ENCODE data around the gene HSPA4. TPM values are rescaled to one million over a fixed set of nuclear protein-coding genes. Genes with fewer than 3 reads are reported as not detected.

HSPA4 gene
- polyA plus RNA-seq, 12 donors, result 55.1 to 102 (median 89.8) TPM; not detected in 1

DNA sequence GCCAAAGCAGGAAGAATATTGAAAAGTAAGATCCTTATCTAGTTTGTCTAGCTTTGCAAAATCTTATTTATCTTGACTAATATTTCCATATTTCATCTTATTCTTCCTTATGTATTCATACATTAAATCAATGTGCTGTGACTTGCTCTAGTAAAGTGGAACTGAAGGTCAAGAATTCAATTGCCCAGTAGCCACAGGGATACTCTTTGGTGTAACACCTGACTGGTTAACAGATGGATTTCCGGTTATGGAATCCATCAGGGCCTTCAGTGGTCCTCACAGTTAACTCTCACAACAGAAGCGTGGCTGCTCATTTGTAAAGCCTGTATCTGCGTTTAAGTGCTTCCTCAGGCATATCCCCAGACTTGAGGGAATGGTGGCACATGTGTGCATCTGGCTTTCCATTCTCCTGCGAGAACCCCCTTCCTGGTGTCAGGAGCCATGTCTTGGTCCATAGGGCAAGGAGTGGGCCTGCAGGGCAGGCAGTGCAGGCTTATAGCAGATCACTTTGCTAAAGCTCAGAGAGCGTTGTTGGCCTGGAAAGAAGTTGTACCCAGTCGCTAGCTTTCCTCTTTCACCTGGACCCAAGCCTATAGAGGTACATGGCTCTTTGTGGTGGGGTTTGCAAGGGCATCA lies 99.2 kb downstream of the HSPA4 start:
- no peak for DNase-seq

DNA sequence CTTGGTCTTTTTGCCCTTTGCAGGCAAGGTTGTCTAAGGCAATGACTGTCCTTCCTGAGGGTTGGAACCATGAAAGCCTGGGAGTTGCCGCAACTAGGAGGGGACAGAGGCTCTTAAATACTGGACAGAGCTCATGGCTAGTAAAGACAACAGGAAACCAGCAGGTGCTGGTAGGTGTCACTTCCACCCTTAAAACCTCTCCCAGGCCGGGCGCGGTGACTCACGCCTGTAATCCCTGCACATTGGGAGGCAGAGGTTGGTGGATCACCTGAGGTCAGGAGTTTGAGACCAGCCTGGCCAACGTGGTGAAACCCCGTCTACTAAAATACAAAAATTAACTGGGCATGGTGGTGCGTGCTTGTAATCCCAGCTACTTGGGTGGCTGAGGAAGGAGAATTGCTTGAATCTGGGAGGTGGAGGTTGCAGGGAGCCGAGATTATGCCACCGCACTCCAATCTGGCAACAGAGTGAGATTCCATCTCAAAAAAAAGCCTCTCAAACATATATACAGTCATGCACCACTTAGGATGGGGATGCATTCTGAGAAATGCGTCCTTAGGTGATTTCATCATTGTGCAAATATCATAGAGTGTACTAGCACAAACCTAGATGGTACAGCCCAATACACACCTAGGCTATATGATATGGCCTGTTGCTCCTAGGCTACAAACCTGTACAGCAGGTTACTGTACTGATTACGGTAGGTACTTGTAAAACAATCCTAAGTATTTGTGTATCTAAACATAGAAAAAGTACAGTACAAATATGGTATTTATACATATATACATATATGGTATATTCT lies 102.7 kb downstream of the HSPA4 start:
- DNase-seq, result no peak

DNA sequence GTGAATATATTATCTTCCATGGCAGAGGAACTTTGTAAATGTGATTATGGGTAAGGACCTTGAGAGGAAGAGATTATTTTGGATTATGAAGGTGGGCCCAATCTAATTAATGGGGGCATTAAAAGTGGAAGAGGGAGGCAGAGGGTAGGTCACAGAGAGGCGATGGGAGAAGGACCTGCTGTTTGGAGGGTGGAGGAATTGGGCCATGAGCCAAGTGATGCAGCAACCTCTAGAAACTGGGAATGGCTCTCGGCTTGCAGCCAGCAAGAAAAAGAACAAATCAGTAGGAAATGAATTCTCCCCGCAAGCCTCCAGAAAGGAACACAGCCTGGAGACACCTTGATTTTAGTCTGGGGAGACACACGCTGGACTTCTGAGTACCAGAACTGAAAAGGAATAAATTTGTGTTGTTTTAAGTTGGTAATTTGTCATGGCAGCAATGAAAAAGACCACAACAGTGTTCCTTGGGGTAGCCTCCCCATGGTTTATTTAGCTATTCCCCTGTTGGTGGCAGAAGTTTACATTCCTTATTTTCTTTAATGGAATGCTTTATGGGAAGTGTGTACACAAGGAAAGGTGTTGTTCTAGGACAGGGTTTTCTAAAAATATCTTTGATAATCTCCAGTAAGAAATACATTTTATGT lies 103.6 kb downstream of the HSPA4 start:
- no peak for DNase-seq

Other genes starting within 250 kb of the HSPA4 start
- 1 to 10 TPM in 1 of 12 donors, under 1 TPM in 8, not detected in 3; 0.05 to 6.4 (median 0.09) TPM for gene SOWAHA, start 238.7 kb upstream of the HSPA4 start, polyA plus RNA-seq (ENCODE audit: insufficient read length in 12 of 12)
- 1 to 10 TPM in 11 of 12 donors, not detected in 1; 1.4 to 5.4 (median 3.0) TPM for gene SHROOM1, start 221.4 kb upstream of the HSPA4 start, polyA plus RNA-seq (ENCODE audit: insufficient read length in 12 of 12)
- 1 to 10 TPM in 3 of 12 donors, under 1 TPM in 7, not detected in 2; 0.34 to 1.4 (median 0.87) TPM for gene GDF9, start 185.5 kb upstream of the HSPA4 start, polyA plus RNA-seq (ENCODE audit: insufficient read length in 12 of 12)
- gene UQCRQ, start 185.4 kb upstream of the HSPA4 start, polyA plus RNA-seq (ENCODE audit: insufficient read length in 12 of 12), result 100 to 1,000 TPM in 11 of 12 donors, not detected in 1; 109 to 280 (median 181) TPM
- gene LEAP2, start 178.3 kb upstream of the HSPA4 start, polyA plus RNA-seq (ENCODE audit: insufficient read length in 12 of 12), result 1 to 10 TPM in 9 of 12 donors, under 1 TPM in 1, not detected in 2; 0.92 to 4.0 (median 2.3) TPM
- gene AFF4, start 88.4 kb upstream of the HSPA4 start, polyA plus RNA-seq (ENCODE audit: insufficient read length in 12 of 12), result 10 to 100 TPM in 11 of 12 donors, not detected in 1; 45.1 to 65.3 (median 50.6) TPM
- 10 to 100 TPM in 11 of 12 donors, not detected in 1; 22.5 to 33.8 (median 26.7) TPM for gene ZCCHC10, start 25.5 kb upstream of the HSPA4 start, polyA plus RNA-seq (ENCODE audit: insufficient read length in 12 of 12)

Measured in muscle of arm (tissue), 12 donors.